IPS-15b (cell line): ENCODE measurements around the gene BCO1.

Experiments used
- H3K27me3 ChIP-seq: one replicate; pipeline ENCODE4 v1.6.1; 2013; ENCODE audit warnings: low read length; ENCODE audit not compliant: control insufficient read depth, insufficient read depth
- H3K36me3 ChIP-seq: one replicate; pipeline ENCODE4 v1.6.1; 2013; ENCODE audit warnings: low read length; ENCODE audit not compliant: control insufficient read depth, insufficient read depth
- H3K4me1 ChIP-seq: one replicate; pipeline ENCODE4 v1.6.1; 2013; ENCODE audit warnings: mild to moderate bottlenecking, low read length; ENCODE audit not compliant: control insufficient read depth, insufficient read depth
- H3K4me3 ChIP-seq: one replicate; pipeline ENCODE4 v1.5.1; 2013; ENCODE audit warnings: low read depth, low read length
- H3K9ac ChIP-seq: one replicate; pipeline ENCODE4 v1.6.1; 2013; ENCODE audit warnings: low read depth, mild to moderate bottlenecking, low read length
- H3K9me3 ChIP-seq: one replicate; pipeline ENCODE4 v1.6.1; 2013; ENCODE audit warnings: mild to moderate bottlenecking, low read length; ENCODE audit not compliant: control insufficient read depth, insufficient read depth

BCO1 gene, protein sequence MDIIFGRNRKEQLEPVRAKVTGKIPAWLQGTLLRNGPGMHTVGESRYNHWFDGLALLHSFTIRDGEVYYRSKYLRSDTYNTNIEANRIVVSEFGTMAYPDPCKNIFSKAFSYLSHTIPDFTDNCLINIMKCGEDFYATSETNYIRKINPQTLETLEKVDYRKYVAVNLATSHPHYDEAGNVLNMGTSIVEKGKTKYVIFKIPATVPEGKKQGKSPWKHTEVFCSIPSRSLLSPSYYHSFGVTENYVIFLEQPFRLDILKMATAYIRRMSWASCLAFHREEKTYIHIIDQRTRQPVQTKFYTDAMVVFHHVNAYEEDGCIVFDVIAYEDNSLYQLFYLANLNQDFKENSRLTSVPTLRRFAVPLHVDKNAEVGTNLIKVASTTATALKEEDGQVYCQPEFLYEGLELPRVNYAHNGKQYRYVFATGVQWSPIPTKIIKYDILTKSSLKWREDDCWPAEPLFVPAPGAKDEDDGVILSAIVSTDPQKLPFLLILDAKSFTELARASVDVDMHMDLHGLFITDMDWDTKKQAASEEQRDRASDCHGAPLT

DNA sequence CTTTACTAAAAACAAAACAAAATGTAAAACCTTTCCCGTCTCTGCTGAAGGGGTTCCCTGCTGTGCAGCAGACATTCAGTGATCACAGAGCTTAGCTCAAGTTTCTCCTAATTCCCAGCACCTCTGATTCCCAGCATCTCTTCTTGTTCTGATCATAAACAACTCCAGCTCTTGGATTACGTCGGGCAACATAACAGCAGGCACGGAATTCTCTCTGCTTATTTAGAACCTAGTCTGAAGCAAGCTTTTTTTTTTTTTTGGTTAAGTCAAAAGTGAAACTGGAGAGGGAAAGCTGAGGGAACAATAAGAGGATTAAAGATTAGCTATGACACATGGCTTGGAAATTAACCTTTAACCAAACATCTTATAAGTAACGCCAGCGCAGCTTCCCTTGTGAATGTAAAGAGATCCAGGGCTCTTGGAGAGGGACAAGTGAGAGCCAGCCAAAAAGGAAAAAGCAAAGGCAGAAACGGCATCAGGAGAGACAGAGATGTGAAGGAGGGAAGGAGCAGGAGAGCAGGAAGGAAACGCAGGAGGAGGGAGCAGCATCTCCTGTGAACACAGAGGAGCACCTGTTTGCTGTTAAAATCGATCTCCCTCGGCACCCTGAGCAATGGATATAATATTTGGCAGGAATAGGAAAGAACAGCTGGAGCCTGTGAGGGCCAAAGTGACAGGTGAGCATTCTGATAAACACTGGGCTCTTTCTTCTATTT, at the start of gene BCO1:
Gene BCO1 (plus strand): TSS at position 394 of the 716 bp plus-strand sequence. CDS start 220 bp downstream, at position 614.
- H3K9ac ChIP-seq, result no peak within 1 kb of the TSS
- no peaks in the 10 kb centered on the region for H3K9me3 ChIP-seq
- H3K4me3 ChIP-seq, result peak within 1 kb of the TSS; percentile 20
- peaks cover 14% of the 10 kb centered on the region for H3K4me1 ChIP-seq
- H3K36me3 ChIP-seq, result no peaks in the 10 kb centered on the region
- H3K27me3 ChIP-seq, result no peaks in the 10 kb centered on the region

DNA sequence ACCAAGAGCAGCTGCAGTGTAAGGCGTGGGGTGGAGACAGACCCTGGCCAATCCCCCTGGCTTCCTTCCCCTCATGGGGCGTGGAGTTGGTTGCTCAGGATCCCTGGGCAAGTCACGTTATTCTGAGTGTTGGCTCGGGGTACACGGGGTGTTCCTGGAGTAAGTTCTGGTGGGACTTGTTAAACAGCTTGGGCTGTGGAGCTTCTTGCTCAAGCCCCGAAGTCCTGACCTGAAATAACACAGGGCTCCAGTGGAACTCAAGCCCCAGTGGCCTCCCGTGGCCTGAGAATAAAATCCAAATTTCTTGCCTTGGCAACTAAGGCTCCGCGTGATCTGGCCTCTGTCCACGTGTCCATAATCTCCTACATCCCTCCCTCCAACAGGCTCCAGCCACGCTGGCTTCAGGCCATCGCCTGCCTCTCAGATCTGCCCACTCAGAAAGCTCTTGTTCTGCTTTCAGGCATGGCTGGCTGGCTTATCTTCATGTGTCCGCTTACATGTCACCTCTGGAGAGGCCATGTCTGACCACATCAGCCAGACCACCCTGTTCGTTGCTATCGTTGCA, 49.3 kb upstream of the BCO1 start:
- Histone ChIP-seq H3K36me3 (no peaks in the 10 kb centered on the region), H3K4me1 (no peaks in the 10 kb centered on the region), H3K9ac (no peak overlapping the region), H3K4me3 (no peak overlapping the region), H3K9me3 (no peaks in the 10 kb centered on the region), H3K27me3 (no peaks in the 10 kb centered on the region)

DNA sequence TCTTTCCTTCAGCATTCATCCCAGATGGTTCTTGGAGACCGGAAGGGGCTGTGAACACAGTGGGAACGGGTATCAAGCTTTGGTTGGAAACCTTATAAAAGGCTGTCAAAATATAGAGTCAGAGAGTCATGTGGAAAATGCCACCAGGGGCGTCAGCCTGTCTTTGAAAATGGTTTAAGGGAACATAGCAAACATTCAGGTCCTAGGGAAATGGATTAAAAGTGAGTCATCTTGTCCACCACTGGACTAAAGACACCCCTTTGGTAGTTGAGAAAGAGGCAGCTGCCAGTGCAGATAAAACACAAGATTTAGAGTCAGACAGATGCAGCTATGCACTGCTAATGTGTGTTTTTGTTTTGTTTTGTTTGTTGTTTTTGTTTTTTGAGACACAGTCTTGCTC, 47.8 kb upstream of the BCO1 start:
- H3K4me3 ChIP-seq, result no peak overlapping the region
- H3K36me3 ChIP-seq, result no peaks in the 10 kb centered on the region
- H3K27me3 ChIP-seq, result no peaks in the 10 kb centered on the region
- H3K4me1 ChIP-seq, result no peaks in the 10 kb centered on the region
- no peak overlapping the region for H3K9ac ChIP-seq
- no peaks in the 10 kb centered on the region for H3K9me3 ChIP-seq

DNA sequence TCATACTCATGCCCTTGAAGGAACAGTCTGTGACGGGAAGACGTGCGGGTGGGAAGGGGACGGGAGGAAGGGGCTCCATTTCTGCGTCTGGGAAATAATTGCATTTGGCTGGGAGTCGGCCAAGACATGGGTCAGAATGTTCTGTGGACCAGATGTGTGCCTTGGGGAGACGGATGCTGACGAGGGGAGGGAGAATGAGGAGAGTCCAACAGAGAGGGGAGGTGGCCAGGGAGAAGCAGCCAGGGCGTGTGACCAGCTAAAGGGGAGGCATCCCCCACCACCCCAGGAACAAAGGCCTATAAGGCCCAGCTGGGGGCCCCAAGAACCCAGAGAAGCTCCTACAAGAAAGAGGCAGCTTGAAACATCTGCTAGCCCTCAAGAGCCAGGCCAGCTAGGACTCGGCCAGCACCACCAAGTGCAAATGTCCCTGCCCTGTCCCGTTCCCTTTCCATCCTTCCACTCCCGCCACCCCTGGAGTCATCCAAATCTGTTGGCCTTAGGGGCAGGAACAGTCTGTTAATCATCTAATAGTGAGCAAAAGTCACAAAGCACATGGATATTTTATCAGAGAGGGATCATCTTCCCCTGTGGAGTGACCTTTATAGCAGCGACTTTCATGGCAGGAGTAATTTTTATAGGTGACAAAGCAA, 42.5 kb upstream of the BCO1 start:
- no peaks in the 10 kb centered on the region for H3K4me1 ChIP-seq
- no peaks in the 10 kb centered on the region for H3K27me3 ChIP-seq
- H3K36me3 ChIP-seq, result no peaks in the 10 kb centered on the region
- no peaks in the 10 kb centered on the region for H3K9me3 ChIP-seq
- no peak overlapping the region for H3K9ac ChIP-seq
- H3K4me3 ChIP-seq, result no peak overlapping the region

DNA sequence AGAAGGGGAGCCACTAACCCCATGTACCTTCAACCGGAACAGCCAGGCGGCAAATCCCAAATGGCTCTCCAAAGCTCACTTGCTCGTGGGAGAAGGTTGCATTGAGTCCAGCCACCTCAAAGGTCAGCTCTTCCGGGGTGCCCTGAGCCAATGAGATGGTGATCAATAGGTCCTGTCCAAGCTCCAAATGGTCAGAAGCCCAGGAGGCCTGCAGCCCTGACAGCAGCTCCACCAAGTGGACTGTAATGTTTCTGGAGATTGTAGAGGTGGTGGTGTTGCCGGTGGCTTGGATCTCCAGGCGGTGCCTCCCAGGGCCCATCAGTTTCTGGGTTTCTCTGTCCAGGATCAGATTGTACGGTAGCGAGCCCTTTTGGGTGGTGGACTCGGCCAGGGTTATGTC, 39.9 kb upstream of the BCO1 start:
- no peaks in the 10 kb centered on the region for H3K9me3 ChIP-seq
- H3K9ac ChIP-seq, result no peak overlapping the region
- H3K4me3 ChIP-seq, result no peak overlapping the region
- H3K4me1 ChIP-seq, result no peaks in the 10 kb centered on the region
- H3K27me3 ChIP-seq, result no peaks in the 10 kb centered on the region
- H3K36me3 ChIP-seq, result no peaks in the 10 kb centered on the region

DNA sequence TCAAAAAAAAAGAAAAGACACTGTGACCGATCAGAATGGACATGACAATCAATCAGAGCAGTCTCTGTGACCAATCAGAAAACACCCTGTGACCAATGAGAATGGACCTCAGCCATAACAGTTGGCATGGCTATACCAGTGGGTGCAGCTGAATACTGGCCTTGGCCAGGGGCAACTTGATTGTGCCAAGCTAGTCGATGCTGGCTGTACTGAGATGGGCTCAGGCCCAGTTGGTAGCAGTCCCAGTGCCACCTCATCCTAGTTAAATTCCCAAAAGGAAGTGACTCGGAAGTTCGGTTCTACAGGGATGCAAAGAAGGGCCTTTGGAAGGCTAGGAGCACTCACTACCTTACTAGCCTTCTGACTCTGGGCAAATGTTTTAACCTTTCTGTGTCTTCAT, 37.2 kb upstream of the BCO1 start:
- no peaks in the 10 kb centered on the region for H3K27me3 ChIP-seq

DNA sequence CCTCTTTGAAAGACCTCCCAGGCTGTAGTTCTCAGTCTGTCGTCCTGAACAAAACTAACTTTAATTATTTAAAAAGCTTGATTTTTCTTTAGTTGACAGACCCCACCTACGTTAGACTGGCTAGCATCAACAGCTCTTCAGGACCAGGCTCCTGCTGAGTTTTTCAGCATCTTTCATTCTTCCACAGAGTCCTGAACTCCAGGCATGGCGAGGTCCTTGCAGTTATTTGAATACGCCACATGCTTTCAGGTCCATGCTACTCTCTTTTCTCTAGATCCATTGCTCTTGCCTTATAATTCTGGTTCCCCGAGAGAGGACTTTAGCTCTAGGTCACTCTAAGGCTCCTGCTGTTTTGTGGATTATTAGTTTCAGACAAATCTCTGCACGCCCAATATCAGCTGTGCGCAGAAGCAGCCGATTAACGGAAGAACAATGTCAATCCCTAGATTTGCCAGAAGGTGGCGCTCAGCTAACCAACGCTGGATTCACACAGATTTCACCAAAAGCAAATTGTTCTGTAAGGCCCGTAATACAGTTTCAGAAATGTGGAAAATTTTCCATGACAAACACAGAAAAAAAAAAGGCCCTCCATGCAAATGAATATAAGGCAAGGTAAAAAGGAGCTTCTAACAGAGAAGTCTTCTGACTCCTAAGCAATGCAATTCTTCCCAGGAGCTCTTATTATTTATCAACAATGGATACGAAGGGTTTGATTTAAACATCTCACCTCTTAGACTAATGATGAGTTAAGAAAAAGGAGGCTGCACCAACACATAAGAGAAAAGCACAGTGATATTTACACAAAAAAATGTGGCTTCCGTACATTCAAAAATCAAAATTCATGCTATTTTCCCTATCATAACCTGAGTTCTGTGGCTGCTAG, 33.5 kb upstream of the BCO1 start:
- Histone ChIP-seq H3K4me1 (no peaks in the 10 kb centered on the region), H3K27me3 (no peaks in the 10 kb centered on the region), H3K4me3 (no peak overlapping the region), H3K9ac (no peak overlapping the region), H3K9me3 (no peaks in the 10 kb centered on the region), H3K36me3 (no peaks in the 10 kb centered on the region)

More for the DNA sequence above, 37.2 kb upstream of the BCO1 start:
- Histone ChIP-seq H3K36me3 (no peaks in the 10 kb centered on the region), H3K4me3 (no peak overlapping the region), H3K4me1 (no peaks in the 10 kb centered on the region), H3K9ac (no peak overlapping the region), H3K9me3 (no peaks in the 10 kb centered on the region)

DNA sequence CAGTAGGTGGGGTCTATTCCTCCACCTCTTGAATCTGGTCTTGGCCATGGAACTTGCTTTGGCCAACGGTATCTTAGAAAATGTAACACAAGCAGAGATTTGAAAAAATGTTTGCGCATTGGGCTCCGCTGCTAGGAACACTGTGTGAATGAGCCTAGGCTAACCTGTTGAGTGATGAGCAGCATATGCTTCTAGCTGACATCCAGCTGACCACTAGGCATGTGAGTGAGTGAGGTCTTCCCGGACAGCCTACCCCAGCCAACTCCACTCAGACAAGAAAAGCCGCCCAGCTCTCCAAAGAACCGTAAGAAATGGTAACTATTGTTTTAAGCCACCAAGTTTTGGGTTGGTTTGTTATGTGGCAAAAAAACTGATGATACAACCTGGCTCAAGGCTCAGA, 31.4 kb upstream of the BCO1 start:
- Histone ChIP-seq H3K9ac (no peak overlapping the region), H3K4me3 (no peak overlapping the region), H3K9me3 (no peaks in the 10 kb centered on the region), H3K36me3 (no peaks in the 10 kb centered on the region), H3K27me3 (no peaks in the 10 kb centered on the region), H3K4me1 (no peaks in the 10 kb centered on the region)

DNA sequence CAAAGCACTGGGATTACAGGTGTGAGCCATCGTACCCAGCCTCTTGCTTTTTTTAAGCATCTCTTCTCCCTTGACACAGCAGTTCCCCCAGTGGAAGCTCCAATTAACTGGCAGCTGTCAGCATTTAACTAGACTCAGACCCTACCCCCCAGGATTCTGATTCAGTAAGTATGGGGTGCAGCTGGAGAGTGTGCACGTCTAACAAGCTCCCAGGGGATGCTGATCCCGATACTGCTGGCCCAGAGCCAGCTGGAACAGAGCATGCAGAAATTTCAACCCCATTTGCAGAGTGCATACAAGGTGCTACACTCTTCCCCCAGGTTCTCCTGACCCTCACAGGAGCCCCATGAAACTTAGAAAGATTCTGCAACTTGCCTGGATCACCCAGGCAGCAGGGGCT, 27.7 kb upstream of the BCO1 start:
- Histone ChIP-seq H3K27me3 (no peaks in the 10 kb centered on the region), H3K4me3 (no peak overlapping the region), H3K36me3 (no peaks in the 10 kb centered on the region), H3K9me3 (no peaks in the 10 kb centered on the region), H3K9ac (no peak overlapping the region), H3K4me1 (no peaks in the 10 kb centered on the region)

DNA sequence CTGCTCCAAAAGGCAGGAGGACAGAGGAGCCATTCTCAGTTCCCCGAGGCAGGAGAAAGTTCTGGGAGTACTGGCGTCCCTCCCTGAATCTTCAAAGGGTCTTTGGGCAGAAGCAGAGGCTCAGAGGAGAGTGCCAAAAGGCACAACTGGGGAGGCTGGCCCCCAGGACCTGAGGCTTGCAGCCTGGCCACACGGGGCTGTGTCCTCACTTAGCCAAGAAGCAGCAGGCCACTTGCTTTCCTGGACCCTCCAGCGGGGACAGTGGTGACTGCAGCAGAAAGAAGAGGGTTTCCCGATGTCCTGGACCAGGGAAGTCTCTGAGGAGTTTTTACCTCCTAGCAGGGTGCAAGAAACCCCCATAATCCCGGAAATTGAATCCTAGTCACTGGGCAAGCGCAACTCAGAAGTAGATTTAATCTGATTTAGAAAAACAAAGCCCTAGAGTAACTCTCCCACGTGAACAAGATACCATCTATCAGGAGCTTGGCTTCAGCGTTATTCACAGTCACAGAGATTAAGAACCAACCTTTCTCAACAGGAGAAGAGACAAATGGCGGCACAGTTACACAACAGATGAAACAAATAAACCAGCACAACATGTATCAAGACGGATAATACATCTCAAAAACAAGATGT, 25.5 kb upstream of the BCO1 start:
- no peaks in the 10 kb centered on the region for H3K36me3 ChIP-seq
- no peaks in the 10 kb centered on the region for H3K27me3 ChIP-seq
- H3K9ac ChIP-seq, result no peak overlapping the region
- no peaks in the 10 kb centered on the region for H3K4me1 ChIP-seq
- H3K9me3 ChIP-seq, result no peaks in the 10 kb centered on the region
- no peak overlapping the region for H3K4me3 ChIP-seq
